ENCODE measurements around the gene EFHC1. TPM values are rescaled to one million over a fixed set of nuclear protein-coding genes. Genes with fewer than 3 reads are reported as not detected.

The EFHC1 gene
- total and polyA plus RNA-seq, 10 donors, result 9.3 to 40.3 (median 16.8) TPM

GRCh38 chr6:52524918-52525317 lies 104.8 kb downstream of the EFHC1 start:
- Histone ChIP-seq H3K27me3 (replicated peaks in 1 of 7) (no peaks in the 10 kb centered on the region), H3K4me3 (no peak overlapping the region), H3K36me3 (peaks cover 0 to 30% (median 0%) of the 10 kb centered on the region in 6 donors), H3K4me1 (peaks cover 0 to 28% (median 20%) of the 10 kb centered on the region in 6 donors), H3K27ac (no peak overlapping the region), H3K9me3 (no peaks in the 10 kb centered on the region)
- no peak for DNase-seq
- WGBS, 5 donors, result 94 to 100% (median 98%) methylated on average over 4 of the region's 4 CpGs
- TF ChIP-seq POLR2AphosphoS5 (IDR thresholded peaks at IDR 0.05) (no peak), CTCF (IDR thresholded peaks at IDR 0.05 in 8 of 11, conservative IDR thresholded peaks at IDR 0.05 in 3 of 11) (no peak), POLR2A (IDR thresholded peaks at IDR 0.05) (no peak)
- intact Hi-C loops (cut with DNase I; ENCODE audit: low total_unique reads), result no loop called here

- no peaks in the 10 kb centered on the region for H3K9me3 ChIP-seq
- TF ChIP-seq POLR2A (IDR thresholded peaks at IDR 0.05) (no peak), POLR2AphosphoS5 (IDR thresholded peaks at IDR 0.05) (no peak), CTCF (IDR thresholded peaks at IDR 0.05 in 8 of 11, conservative IDR thresholded peaks at IDR 0.05 in 3 of 11) (no peak)
- DNase-seq, result no peak
- H3K27me3 ChIP-seq (replicated peaks in 1 of 7), result no peaks in the 10 kb centered on the region
- intact Hi-C loops (cut with DNase I; ENCODE audit: low total_unique reads), result no loop called here
- H3K27ac ChIP-seq, result no peak overlapping the region
- 72 to 94% (median 89%) methylated on average over 4 of the region's 4 CpGs for WGBS, 5 donors
- H3K4me1 ChIP-seq, result peaks cover 0 to 27% (median 20%) of the 10 kb centered on the region in 6 donors
- no peak overlapping the region for H3K4me3 ChIP-seq
- peaks cover 0 to 37% (median 0%) of the 10 kb centered on the region in 6 donors for H3K36me3 ChIP-seq
Measured at GRCh38 chr6:52526634-52527033, 106.5 kb downstream of the EFHC1 start.

- peaks cover 0 to 20% (median 13%) of the 10 kb centered on the region in 6 donors for H3K4me1 ChIP-seq
- intact Hi-C loops (cut with DNase I; ENCODE audit: low total_unique reads), result no loop called here
- no peaks in the 10 kb centered on the region for H3K9me3 ChIP-seq
- no peak for DNase-seq
- H3K27me3 ChIP-seq (replicated peaks in 1 of 7), result no peaks in the 10 kb centered on the region
- TF ChIP-seq POLR2AphosphoS5 (IDR thresholded peaks at IDR 0.05), result no peak
- TF ChIP-seq CTCF (IDR thresholded peaks at IDR 0.05 in 8 of 11, conservative IDR thresholded peaks at IDR 0.05 in 3 of 11), result no peak
- TF ChIP-seq POLR2A (IDR thresholded peaks at IDR 0.05), result no peak
- 91 to 96% (median 94%) methylated on average over 7 of the region's 7 CpGs for WGBS, 5 donors
- peaks cover 0 to 37% (median 0%) of the 10 kb centered on the region in 6 donors for H3K36me3 ChIP-seq
- no peak overlapping the region for H3K4me3 ChIP-seq
- H3K27ac ChIP-seq, result no peak overlapping the region
Measured at GRCh38 chr6:52527436-52527835, 107.3 kb downstream of the EFHC1 start.

GRCh38 chr6:52529311-52529710 lies 109.2 kb downstream of the EFHC1 start:
- H3K4me3 ChIP-seq, result no peak overlapping the region
- intact Hi-C loops (cut with DNase I; ENCODE audit: low total_unique reads), result no loop called here
- TF ChIP-seq POLR2A (IDR thresholded peaks at IDR 0.05) (no peak), CTCF (IDR thresholded peaks at IDR 0.05 in 8 of 11, conservative IDR thresholded peaks at IDR 0.05 in 3 of 11) (no peak), POLR2AphosphoS5 (IDR thresholded peaks at IDR 0.05) (no peak)
- H3K9me3 ChIP-seq, result no peaks in the 10 kb centered on the region
- peaks cover 0 to 53% (median 5%) of the 10 kb centered on the region in 6 donors for H3K36me3 ChIP-seq
- no peak for DNase-seq
- H3K27ac ChIP-seq, result peak overlapping the region in 3 of 8 donors; percentile 1 to 46 (median 8)
- peaks cover 0 to 7% (median under 1%) of the 10 kb centered on the region in 6 donors for H3K4me1 ChIP-seq
- H3K27me3 ChIP-seq (replicated peaks in 1 of 7), result no peaks in the 10 kb centered on the region
- WGBS, 5 donors, result 74 to 95% (median 88%) methylated on average over 8 of the region's 8 CpGs
